GM12874 (cell line): ENCODE measurements around the gene GDF3.

Experiments
- CTCF ChIP-seq: IDR thresholded peaks from 2 replicates; pipeline ENCODE4 v1.5.1; 2011; ENCODE audit warnings: low read depth, mild to moderate bottlenecking, control low read depth, low read length, moderate library complexity; ENCODE audit not compliant: insufficient read depth

The GDF3 gene

GRCh38 chr12:7695566-7696197 lies at the start of gene GDF3:
GDF3 (minus strand) TSS chr12:7695775; CDS start chr12:7695728, 47 bp downstream.
- no peak for TF ChIP-seq CTCF

- no peak for TF ChIP-seq CTCF
Measured at GRCh38 chr12:7732993-7733392, 37.4 kb upstream of the GDF3 start.

GRCh38 chr12:7731486-7731885 lies 35.9 kb upstream of the GDF3 start:
- no peak for TF ChIP-seq CTCF

GRCh38 chr12:7729746-7730145 lies 34.2 kb upstream of the GDF3 start:
- TF ChIP-seq CTCF = no peak

GRCh38 chr12:7723926-7724325 lies 28.4 kb upstream of the GDF3 start:
- TF ChIP-seq CTCF = no peak

GRCh38 chr12:7719946-7720730 lies 24.6 kb upstream of the GDF3 start:
- no peak for TF ChIP-seq CTCF

- no peak for TF ChIP-seq CTCF
Measured at GRCh38 chr12:7716381-7716780, 20.8 kb upstream of the GDF3 start.
